ENCODE measurements around the gene ITGAD.

GRCh38 chr16:31362476-31363405 lies 30.4 kb upstream of the ITGAD start:
- TF ChIP-seq CTCF (conservative IDR thresholded peaks at IDR 0.05; ENCODE audit: low read depth, low read length) (no peak), EZH2phosphoT487 (IDR thresholded peaks at IDR 0.05; ENCODE audit: borderline replicate concordance, low read length) (no peak)

All from PC-3 (cell line).